HG02642 (cell line): ENCODE data around the gene UVRAG.

ENCODE experiments used
- ATAC-seq: cut with Tn5 transposase; IDR thresholded peaks from one replicate; pipeline ENCODE4 v1.9.1; 2021; ENCODE audit warnings: mild to moderate bottlenecking; ENCODE audit not compliant: unreplicated experiment, poor library complexity

UVRAG gene

DNA sequence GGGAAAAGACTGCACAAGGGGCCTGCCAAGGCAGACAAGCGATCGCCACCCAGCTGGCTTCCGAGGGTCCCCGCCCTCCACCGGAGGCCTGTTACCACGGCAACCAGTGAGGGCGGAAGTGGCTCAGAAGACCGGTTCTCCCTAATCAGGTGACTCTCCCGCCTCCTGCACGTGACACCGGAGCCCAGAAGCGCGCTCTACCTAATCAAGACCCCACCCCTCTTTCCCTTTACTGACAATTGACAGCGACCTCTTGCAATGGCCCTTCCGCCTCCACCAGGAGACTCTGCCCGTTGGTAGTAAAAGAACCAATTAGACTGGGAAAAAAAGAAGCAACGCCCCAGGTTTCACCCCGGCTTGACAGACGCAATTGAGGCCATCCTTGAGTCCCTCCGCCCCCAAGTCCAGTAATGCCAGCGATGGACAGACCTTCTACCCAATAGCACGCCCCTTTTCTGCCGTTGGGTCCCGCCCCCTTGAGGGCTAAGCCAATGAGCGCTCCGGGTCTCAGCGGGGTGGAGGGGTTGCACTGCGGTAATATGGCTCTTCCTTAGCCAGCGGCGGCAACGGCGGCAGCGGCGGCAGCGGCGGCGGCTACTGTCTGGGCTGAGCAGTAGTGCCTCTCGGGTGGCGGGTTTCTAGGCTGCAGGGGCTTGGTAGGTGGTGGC lies at the start of gene UVRAG:
Gene UVRAG, plus strand, starts transcription at position 534 of the 668 bp plus-strand sequence. CDS start 198 bp downstream, outside the sequence.
- peak; percentile 83 for ATAC-seq

DNA sequence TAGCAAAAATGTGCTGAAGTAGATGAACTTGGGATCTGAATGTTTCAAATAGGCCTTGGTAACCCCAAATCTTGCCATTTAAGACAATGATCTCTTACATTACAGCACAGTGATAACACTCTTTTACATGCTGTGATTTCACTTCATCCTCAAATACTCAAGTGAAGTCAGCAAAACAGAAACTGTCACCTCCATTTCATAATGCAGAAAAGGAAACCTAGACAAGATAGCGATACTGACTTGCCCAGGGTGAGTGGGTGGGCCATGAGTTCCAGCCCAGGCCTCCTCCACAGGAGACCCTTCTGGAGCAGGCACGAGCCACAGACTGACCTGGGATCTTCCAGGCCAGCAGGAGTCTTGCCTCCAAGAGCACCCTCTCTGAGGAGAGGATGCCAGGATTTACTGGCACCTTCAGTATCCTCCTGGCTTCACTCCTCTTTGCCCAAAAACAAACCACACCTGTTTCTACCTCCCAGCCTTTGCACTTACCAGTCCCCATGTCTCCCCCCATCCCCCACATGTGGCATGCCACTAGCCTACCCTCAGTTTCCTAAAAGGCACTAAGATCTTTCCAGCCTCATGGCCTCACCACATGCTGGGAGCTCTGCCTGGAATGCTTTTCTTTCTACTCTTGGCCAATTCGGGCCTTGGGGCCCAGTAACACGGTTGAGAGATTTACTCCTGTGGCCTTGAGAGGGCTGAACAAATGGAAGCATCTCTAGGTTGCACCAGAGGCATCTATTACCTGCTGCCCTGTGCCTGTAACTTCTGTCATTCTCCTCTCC lies 48.4 kb upstream of the UVRAG start:
- no peak for ATAC-seq

DNA sequence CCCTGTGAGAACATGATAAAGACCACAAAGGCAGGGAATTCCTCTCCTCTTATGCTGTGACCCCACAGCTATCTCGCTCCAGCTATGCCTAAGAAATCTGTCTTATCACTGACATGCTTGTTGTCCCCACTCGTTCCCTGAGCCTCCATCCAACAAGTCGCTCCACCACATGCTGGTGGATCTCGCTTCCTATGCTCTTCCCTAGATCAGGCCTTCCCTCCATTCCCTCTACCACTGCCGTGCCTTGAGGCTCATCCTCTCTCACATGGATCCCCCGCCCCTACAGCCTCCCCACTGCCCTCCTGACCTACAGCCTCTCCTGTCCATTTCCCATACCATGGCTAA lies 47.8 kb upstream of the UVRAG start:
- ATAC-seq, result no peak

DNA sequence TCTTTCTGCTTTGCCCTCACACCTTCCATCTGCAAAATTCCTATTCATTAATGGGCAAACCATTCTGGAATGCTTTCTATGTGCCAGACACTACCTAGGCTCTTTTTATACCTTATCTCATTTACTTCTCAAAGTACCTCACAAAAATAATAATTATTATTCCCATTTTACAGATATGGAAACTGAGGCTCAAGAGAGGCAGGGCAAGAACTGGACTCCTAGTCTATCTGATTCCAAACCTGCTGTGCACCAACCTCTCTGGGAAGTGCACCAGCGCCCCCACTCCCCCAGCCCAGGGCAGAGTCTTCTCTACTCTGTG lies 47.3 kb upstream of the UVRAG start:
- ATAC-seq, result no peak

DNA sequence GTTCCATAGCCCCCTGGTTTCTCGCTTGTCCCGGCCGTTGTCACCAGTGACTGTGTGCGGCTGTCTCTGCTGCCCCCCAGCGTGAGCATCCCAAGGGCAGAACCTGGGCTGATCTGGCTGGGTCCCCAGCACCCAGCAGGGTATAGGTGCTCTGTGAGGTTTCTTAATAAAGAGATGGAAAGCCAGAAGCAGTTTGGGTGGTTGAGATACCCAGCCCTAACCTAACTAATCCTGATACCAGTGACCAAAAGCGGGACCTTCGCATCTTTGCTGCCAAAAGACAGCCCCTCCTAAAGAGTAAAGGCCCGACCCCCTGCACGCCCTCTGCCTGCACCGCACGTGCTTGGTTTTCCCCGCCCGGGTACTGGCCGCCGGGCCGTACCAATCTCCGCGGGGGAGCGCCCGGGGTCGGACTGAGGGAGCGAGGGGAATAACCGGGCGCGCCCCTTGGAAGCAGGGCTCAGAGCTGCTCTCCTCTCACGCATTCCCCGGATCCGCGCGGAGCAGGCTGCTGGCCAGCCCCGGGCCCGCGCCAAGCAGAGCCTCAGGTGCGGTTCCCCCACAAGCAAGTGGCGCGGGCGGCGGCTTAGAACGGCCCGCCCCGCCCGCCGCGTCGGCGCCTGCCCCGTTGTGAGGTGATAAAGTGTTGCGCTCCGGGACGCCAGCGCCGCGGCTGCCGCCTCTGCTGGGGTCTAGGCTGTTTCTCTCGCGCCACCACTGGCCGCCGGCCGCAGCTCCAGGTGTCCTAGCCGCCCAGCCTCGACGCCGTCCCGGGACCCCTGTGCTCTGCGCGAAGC lies 46.7 kb upstream of the UVRAG start, which contains the start of gene DGAT2:
Gene DGAT2, plus strand, starts transcription at position 667 of the 797 bp plus-strand sequence. CDS start 214 bp downstream, outside the sequence.
- peak; percentile 73 for ATAC-seq

DNA sequence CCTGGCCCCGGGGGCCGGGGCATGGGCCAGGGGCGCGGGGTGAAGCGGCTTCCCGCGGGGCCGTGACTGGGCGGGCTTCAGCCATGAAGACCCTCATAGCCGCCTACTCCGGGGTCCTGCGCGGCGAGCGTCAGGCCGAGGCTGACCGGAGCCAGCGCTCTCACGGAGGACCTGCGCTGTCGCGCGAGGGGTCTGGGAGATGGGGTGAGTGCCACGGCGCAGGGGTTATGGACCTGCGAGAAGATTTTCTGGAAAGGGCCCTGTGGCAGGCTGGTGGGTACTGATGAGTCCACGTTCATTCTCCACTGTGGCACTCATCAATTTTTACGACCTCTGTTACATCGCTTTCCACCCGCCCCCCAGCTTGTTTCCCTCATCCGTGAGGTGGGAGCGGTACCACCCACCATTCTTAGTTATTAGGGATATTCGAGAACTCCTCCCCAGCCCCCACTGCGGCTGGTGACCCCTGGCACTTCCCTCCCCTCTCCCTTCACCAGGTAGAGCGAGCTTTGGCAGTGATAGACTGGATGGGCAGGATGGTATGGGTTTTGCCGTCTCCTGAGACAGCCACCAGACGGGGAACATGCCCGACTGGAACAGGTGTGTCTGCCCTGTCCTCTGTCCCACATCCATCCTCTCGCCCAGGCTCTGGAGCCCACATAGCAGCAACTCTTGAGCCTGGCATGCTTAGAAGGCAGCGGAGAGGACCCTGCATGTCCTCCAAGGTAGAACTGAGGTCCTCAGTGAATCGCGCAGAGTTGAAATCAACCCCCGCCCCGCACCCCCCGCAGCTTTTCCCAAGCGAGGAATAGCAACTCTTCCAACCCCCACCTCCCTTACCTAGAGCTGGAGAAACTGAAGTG lies 45.9 kb upstream of the UVRAG start:
- ATAC-seq, result no peak

DNA sequence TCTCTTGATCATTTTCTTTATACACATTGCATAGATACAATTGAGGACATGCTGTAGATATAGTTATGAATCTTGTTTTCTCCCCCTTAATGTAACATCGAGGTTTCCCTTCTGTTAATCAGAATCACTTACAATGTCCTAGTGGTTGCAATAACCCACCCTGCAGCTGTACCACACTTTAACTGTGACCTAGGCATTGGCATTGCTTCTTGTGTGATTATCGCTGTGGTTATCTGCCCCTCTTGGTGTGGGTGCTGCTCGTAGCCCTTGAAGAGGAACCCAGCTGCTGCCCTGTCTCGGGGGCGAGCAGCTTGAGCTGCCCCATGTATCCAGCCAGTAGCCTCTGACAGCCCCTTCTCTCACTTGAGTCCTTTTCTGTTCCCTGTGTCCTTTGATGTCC lies 44.9 kb upstream of the UVRAG start:
- no peak for ATAC-seq

DNA sequence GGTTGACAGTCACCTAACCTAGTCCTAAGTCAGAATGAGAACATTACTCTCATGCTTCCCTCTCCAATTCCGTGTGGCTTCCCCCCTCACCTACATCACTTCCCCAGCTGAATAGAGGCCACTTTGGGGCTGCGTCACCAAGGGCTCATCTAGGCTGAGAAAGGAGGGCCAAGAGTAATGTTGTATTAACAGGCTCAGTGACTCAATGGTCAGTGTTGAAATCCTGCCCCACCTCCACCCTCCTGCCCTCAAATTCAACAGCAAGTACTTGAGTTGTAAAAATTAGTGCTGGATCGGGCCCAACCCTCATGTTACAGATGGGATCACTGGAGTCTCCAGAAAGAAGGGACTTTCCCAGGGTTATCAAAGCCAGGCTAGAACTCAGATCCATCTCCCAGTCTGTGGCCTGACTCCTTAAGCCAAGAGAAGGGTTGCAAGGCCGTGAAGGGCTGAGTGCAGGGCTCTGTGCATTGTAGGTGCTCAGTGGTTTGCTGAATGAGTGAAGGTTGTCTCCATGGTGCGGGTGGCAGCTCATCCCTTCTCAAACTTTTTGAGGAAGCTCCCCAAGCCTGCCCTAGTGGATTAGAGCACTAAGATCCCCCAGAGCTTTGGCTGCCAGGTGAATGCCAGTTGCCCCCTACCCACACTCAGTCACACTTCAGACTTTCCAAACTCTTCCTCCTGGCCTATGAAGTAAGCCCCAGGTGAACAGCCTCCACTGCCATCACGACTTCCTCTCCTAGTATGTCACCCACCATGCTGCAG lies 43.2 kb upstream of the UVRAG start:
- no peak for ATAC-seq

DNA sequence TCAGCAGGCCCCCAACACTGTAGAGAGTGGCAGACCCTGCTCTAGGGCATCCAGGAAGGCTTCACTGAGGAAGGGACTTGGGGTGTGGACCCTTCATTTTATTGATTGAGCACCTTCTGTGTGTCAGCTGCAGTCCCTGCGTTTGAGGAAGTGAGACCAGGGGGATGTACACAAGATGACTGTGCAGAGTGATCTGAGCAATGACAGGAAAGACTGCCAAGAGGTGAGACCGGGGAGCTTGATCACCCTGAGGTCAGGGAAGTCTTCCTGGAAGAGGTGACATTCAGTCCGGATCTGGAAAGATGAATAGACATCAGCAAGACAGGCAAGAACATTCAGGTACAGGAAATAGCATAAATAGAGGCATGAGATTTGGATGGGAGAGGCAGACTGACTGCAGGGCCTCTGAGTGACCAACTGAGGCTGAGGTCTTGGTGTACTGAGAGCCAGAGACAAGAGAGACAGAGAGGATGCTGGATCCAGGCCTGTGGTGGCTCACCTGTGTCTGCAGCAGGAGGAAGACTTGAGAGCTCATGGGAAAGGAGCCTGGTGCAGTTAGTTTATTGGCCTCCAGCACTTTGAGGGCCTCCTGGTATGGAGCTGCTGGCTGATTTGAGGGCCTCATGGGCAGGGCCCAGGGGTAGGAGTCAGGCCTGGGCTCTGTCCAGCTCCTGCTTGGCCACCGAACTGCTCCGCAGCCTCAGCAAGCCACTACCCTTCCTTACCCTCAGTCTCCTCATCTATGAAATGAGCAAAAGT lies 41.2 kb upstream of the UVRAG start:
- peak; percentile 81 for ATAC-seq

DNA sequence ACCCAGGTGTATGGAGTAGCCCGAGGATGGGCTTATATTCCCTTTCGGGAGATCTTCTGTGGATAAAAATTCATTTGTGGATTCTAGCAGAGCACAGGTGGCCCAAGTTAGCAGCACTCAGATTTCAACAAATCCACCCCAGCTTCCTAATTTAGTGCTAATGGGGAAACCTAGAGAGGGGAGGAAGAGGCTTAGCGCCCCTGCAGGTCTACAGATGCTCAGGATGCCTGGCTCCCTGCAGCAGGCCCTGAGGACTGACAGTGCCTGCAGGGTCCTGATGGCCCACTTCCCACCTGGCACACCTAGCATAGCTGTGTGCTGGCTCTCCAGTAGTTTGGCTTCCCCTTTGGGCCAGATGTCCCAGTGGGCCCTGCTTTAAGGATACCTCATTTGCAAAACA lies 40.0 kb upstream of the UVRAG start:
- no peak for ATAC-seq

DNA sequence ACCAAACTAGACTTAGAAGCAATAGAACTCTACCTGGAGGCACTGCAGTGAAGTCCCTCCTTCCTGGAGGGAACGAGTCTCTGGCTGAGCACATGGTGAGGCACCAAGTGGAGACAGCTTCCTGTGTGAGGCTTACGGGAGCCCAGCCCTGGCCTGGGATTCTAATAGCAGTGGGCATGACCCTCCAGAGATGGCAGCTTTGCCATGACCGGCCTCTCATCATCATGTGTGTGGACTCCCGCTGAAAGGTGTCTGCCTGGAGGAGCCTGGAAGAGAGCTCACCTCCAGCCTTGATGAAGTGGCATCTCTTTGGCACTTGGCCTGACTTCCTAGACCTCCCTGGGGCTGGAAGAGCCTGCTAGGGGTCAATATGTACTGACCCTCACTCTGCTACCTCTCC lies 38.5 kb upstream of the UVRAG start:
- ATAC-seq, result no peak

DNA sequence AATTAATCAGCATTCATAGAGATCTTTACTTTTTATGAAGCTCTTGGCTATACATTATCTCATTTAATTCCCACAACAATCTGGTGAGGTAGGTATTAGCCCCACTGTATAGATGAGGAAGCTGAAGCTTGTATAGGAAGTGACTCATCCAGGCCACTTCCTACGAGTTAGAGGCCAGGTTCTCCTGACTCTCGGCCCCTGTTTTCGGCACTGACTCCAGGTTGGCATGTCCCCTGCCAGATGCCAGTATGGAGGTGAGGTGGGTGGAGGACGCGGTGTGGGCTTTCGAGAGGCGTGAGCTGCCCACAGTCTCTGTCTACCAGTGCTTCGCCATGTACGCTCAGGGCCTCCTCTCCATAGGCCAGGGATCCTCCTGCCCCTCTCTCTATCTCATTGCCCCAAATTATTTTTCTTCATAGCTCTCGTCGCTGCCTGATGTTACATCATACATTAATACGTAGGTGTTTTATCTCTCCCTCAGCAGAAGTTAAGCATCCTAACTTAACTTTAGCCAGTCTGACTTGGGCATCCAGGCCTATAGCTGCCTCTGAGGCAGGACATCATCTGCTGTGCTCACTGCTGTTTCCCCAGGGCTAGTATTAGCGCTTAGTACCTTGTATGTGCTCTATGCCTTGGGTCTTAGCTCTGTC lies 37.4 kb upstream of the UVRAG start:
- ATAC-seq, result no peak

DNA sequence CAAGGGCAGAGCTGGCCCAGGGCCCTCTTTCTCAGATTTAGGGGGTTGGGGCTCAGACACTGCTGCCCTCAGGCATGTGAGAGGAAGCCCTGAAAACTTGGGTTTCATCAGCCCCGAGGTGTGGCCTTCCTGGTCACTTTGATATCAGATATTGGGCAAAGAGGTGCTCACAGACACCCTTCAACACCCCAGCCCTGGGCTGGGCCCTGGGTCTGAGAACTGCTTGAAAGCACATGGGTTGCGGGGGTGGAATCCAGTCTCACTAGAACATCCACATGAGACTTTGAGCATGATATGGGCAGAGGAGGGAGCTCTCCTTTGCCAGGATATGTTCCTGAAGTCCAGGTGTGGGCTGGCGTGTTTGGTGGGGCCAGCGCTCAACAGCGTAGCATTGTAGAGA lies 36.0 kb upstream of the UVRAG start:
- ATAC-seq, result no peak

DNA sequence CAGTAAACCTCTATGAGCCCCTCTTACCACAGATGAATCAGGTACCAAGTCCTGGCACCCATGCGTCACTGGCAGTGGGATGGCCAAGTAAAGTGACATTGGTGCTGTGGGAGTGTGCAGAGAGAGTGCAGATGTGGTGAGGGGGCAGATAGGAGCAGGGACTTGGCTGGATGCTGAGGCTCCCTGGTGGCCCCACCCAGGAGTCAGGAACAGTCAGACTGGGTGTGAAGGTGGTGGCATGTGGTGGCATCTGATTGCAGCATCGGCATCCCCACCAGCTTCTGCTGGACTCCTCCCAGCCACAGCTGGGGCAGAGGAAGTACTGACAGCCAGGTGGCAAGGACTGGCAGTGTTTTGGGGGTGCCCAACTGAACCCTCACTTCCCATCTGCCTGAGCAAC lies 35.0 kb upstream of the UVRAG start:
- no peak for ATAC-seq

DNA sequence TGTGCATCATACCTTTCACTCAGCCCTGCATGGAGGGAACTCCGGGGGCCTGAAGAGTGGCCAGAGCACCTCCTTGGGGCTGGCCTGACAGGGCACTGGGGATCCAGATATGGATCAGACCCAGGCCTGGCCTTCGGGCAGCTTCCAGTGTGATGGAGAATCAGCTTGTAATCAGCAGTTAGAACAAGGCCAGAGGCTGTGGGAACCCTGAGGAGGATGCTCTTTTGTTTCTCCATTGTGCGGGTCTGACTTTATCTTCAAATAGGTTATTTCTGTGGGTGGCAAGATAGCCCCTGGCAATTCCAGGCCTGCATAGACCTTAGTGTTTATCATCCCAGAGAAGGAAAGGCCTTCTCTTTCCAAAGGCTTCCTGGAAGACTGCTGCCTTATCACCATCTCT lies 34.1 kb upstream of the UVRAG start:
- ATAC-seq, result no peak

DNA sequence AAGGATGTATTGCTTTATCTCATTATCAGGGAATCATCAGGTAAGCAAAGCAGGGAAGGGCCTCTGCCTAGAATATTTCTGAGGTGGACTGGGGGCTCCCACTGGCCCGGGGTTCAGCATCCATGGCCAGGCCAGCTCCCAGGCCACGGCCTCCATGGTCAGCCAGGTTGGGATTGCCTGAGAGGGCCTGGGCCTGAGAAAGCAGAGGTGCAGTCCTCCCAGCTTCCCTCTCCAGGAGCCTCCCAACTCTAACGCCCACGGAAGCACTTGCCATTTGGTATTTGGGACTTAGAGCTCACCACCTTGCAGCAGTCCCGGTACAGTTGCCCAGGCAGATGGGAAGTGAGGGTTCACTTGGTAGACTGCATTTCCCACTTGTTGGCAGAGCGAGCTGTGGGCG lies 33.7 kb upstream of the UVRAG start:
- no peak for ATAC-seq

DNA sequence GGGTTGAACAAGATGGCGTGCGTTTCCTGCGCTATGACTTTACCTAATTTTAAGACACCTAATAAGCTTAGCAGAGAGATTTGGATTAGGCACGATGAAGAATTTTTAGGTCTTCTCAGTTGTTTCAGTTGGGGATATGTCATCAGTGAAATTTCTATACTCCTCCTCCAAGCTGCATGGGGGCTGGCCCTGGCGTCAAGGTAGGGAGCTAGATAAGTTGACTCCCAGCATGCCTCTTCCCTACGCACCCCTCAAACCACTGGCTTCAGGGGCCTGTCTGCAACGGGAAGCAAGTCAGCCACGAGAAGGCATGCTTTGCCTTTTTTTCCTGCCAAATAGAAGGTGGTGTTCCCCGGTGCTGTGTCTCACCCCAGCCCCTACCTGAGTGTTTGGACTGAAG lies 33.2 kb upstream of the UVRAG start:
- ATAC-seq, result no peak

DNA sequence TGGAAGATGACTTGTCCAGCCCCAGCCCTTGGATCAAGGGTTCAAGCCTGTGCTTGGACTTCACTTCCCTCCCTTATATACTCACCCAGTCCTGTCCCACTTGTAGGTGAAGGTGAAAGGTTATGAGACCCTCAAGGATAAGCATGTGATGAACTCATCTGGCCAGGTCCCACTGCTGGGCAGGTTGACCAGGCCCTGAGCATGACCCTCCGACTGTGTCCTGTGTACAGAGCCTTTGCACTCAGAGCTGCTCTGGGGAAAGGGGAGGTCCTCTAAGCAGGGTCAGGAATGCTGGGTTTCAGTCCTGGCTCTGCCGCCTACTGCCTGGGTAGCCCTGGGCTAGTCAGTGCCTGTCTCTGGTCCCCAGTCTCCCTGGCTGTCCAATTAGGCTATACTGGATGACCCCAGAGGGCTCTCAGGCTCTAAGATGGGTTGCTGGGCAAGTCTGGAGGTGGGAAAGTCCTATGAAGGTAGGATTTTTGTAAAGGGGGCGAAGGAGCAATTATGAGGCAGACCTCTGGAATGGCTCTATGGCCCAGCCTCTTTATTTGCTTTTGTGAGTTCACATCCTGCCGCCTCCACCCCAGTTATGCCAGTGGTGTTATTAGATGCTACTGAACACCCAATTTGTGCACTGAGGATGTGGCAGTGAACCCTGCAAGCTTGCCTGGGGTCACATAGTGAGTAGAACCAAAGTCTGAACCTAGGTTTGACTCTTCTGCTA lies 32.3 kb upstream of the UVRAG start:
- ATAC-seq, result no peak
